Stomach smooth muscle (tissue), 2 donors: Measurements from ENCODE around the gene FCRL4.

Experiments used
- H3K27ac ChIP-seq: one replicate; pipeline ENCODE4 v1.7.0; 2013; ENCODE audit warnings: mild to moderate bottlenecking, low read length, inconsistent platforms
- H3K27me3 ChIP-seq, 2 donors: one replicate each; pipeline ENCODE4 v1.7.0; 2013; ENCODE audit warnings: low read length in 2 of 2; ENCODE audit not compliant: insufficient read depth in 2 of 2, control insufficient read depth in 1 of 2
- H3K36me3 ChIP-seq, 2 donors: one replicate each; pipeline ENCODE4 v1.7.0; 2013; ENCODE audit warnings: low read length in 2 of 2; ENCODE audit not compliant: control insufficient read depth in 2 of 2, insufficient read depth in 2 of 2
- H3K4me1 ChIP-seq: one replicate; pipeline ENCODE4 v1.7.0; 2013; ENCODE audit warnings: low read length; ENCODE audit not compliant: control insufficient read depth, insufficient read depth
- H3K4me3 ChIP-seq, 2 donors: one replicate each; pipeline ENCODE4 v1.7.0; 2013; ENCODE audit warnings: low read length in 2 of 2
- H3K9ac ChIP-seq, 2 donors: one replicate each; pipeline ENCODE4 v1.7.0; 2013; ENCODE audit warnings: low read length in 2 of 2, mild to moderate bottlenecking in 1 of 2
- H3K9me3 ChIP-seq, 2 donors: one replicate each; pipeline ENCODE4 v1.7.0; 2013; ENCODE audit warnings: low read length in 2 of 2; ENCODE audit not compliant: control insufficient read depth in 2 of 2
- donor health status: healthy.
- donor health status: Pancreatic carcinoma.

FCRL4 gene

GRCh38 chr1:157595356-157595755 lies 2.5 kb downstream of the FCRL4 start:
- H3K9me3 ChIP-seq: no peaks in the 10 kb centered on the region
- no peaks in the 10 kb centered on the region for H3K27me3 ChIP-seq
- no peak overlapping the region for H3K9ac ChIP-seq
- no peak overlapping the region for H3K27ac ChIP-seq
- H3K4me1 ChIP-seq: no peaks in the 10 kb centered on the region
- H3K4me3 ChIP-seq: no peak overlapping the region
- no peaks in the 10 kb centered on the region for H3K36me3 ChIP-seq

- no peak overlapping the region for H3K4me3 ChIP-seq
- peaks cover 0 to 11% of the 10 kb centered on the region in 2 donors for H3K27me3 ChIP-seq
- no peaks in the 10 kb centered on the region for H3K4me1 ChIP-seq
- no peak overlapping the region for H3K9ac ChIP-seq
- H3K36me3 ChIP-seq: no peaks in the 10 kb centered on the region
- H3K27ac ChIP-seq: no peak overlapping the region
- H3K9me3 ChIP-seq: peaks cover 0 to 8% of the 10 kb centered on the region in 2 donors
Observed at GRCh38 chr1:157585984-157586383, 11.9 kb downstream of the FCRL4 start.

GRCh38 chr1:157584503-157584902 lies 13.4 kb downstream of the FCRL4 start:
- Histone ChIP-seq H3K27ac (no peak overlapping the region), H3K4me1 (no peaks in the 10 kb centered on the region), H3K9ac (no peak overlapping the region), H3K27me3 (peaks cover 0 to 11% of the 10 kb centered on the region in 2 donors), H3K4me3 (no peak overlapping the region), H3K9me3 (peaks cover 0 to 8% of the 10 kb centered on the region in 2 donors), H3K36me3 (no peaks in the 10 kb centered on the region)

- H3K27ac ChIP-seq: no peak overlapping the region
Observed at GRCh38 chr1:157580828-157581210, 17.1 kb downstream of the FCRL4 start.

GRCh38 chr1:157580179-157580827 lies 17.6 kb downstream of the FCRL4 start:
- H3K36me3 ChIP-seq: no peaks in the 10 kb centered on the region
- H3K27ac ChIP-seq: no peak overlapping the region
- no peak overlapping the region for H3K4me3 ChIP-seq
- no peak overlapping the region for H3K9ac ChIP-seq
- H3K27me3 ChIP-seq: peaks cover 0 to 2% of the 10 kb centered on the region in 2 donors
- H3K4me1 ChIP-seq: no peaks in the 10 kb centered on the region
- H3K9me3 ChIP-seq: peaks cover 0 to 8% of the 10 kb centered on the region in 2 donors

More at GRCh38 chr1:157580828-157581210, 17.1 kb downstream of the FCRL4 start:
- peaks cover 0 to 8% of the 10 kb centered on the region in 2 donors for H3K9me3 ChIP-seq
- H3K4me3 ChIP-seq: no peak overlapping the region
- H3K4me1 ChIP-seq: no peaks in the 10 kb centered on the region
- peaks cover 0 to 2% of the 10 kb centered on the region in 2 donors for H3K27me3 ChIP-seq
- no peaks in the 10 kb centered on the region for H3K36me3 ChIP-seq
- H3K9ac ChIP-seq: no peak overlapping the region

- Histone ChIP-seq H3K36me3 (no peaks in the 10 kb centered on the region), H3K27me3 (peaks cover 0 to 2% of the 10 kb centered on the region in 2 donors), H3K9ac (no peak overlapping the region), H3K4me1 (no peaks in the 10 kb centered on the region), H3K4me3 (no peak overlapping the region), H3K27ac (no peak overlapping the region), H3K9me3 (no peaks in the 10 kb centered on the region)
Observed at GRCh38 chr1:157577420-157577819, 20.5 kb downstream of the FCRL4 start.

- Histone ChIP-seq H3K4me3 (no peak overlapping the region), H3K27ac (no peak overlapping the region), H3K9me3 (no peaks in the 10 kb centered on the region), H3K4me1 (no peaks in the 10 kb centered on the region), H3K27me3 (peaks cover 0 to 2% of the 10 kb centered on the region in 2 donors), H3K36me3 (no peaks in the 10 kb centered on the region), H3K9ac (no peak overlapping the region)
Observed at GRCh38 chr1:157575744-157576143, 22.1 kb downstream of the FCRL4 start.

GRCh38 chr1:157574836-157575235 lies 23.0 kb downstream of the FCRL4 start:
- no peaks in the 10 kb centered on the region for H3K36me3 ChIP-seq

GRCh38 chr1:157566484-157567300 lies 31.2 kb downstream of the FCRL4 start:
- Histone ChIP-seq H3K36me3 (no peaks in the 10 kb centered on the region), H3K4me1 (no peaks in the 10 kb centered on the region), H3K27ac (no peak overlapping the region), H3K27me3 (no peaks in the 10 kb centered on the region), H3K4me3 (no peak overlapping the region), H3K9me3 (peaks cover 0 to under 1% of the 10 kb centered on the region in 2 donors), H3K9ac (no peak overlapping the region)

More at GRCh38 chr1:157574836-157575235, 23.0 kb downstream of the FCRL4 start:
- H3K4me1 ChIP-seq: no peaks in the 10 kb centered on the region
- no peaks in the 10 kb centered on the region for H3K9me3 ChIP-seq
- no peak overlapping the region for H3K4me3 ChIP-seq
- H3K27ac ChIP-seq: no peak overlapping the region
- no peak overlapping the region for H3K9ac ChIP-seq
- H3K27me3 ChIP-seq: peaks cover 0 to 2% of the 10 kb centered on the region in 2 donors

GRCh38 chr1:157562515-157562914 lies 35.4 kb downstream of the FCRL4 start:
- Histone ChIP-seq H3K9ac (no peak overlapping the region), H3K27me3 (no peaks in the 10 kb centered on the region), H3K36me3 (no peaks in the 10 kb centered on the region), H3K4me1 (no peaks in the 10 kb centered on the region), H3K4me3 (no peak overlapping the region), H3K27ac (no peak overlapping the region), H3K9me3 (peaks cover 0 to 2% of the 10 kb centered on the region in 2 donors)

GRCh38 chr1:157558119-157558518 lies 39.8 kb downstream of the FCRL4 start:
- H3K4me3 ChIP-seq: no peak overlapping the region
- no peaks in the 10 kb centered on the region for H3K27me3 ChIP-seq
- no peak overlapping the region for H3K9ac ChIP-seq

More at GRCh38 chr1:157558119-157558518, 39.8 kb downstream of the FCRL4 start:
- no peaks in the 10 kb centered on the region for H3K36me3 ChIP-seq
- H3K27ac ChIP-seq: no peak overlapping the region
- H3K9me3 ChIP-seq: peaks cover 0 to 2% of the 10 kb centered on the region in 2 donors
- H3K4me1 ChIP-seq: no peaks in the 10 kb centered on the region
